Measurements from ENCODE around the gene CFTR.

DNA sequence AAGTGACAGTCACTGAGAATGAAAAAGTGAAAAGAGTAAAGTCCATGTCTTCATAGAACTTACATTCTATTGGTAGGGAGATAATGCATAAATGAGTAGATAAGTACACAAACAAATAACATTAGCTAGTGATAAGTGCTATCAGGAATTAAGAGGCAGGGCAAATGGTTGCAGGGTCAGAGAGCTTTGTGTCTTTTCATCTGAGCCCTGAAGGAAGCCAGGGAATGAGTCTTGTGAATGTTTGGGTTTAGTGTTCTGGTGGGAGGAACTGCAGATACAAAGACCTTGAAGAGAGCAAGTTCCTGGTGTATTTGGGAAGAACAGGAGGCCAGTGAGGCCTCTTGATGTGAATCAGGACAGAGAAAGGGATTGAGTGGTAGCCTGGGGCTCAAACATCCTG lies 209.6 kb downstream of the CFTR start:
- TF ChIP-seq, protein P1, sequence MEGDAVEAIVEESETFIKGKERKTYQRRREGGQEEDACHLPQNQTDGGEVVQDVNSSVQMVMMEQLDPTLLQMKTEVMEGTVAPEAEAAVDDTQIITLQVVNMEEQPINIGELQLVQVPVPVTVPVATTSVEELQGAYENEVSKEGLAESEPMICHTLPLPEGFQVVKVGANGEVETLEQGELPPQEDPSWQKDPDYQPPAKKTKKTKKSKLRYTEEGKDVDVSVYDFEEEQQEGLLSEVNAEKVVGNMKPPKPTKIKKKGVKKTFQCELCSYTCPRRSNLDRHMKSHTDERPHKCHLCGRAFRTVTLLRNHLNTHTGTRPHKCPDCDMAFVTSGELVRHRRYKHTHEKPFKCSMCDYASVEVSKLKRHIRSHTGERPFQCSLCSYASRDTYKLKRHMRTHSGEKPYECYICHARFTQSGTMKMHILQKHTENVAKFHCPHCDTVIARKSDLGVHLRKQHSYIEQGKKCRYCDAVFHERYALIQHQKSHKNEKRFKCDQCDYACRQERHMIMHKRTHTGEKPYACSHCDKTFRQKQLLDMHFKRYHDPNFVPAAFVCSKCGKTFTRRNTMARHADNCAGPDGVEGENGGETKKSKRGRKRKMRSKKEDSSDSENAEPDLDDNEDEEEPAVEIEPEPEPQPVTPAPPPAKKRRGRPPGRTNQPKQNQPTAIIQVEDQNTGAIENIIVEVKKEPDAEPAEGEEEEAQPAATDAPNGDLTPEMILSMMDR (IDR thresholded peaks at IDR 0.05 in 8 of 11, conservative IDR thresholded peaks at IDR 0.05 in 3 of 11) = no peak
- TF ChIP-seq POLR2A (IDR thresholded peaks at IDR 0.05) (no peak), POLR2AphosphoS5 (IDR thresholded peaks at IDR 0.05) (no peak)
